GM23248 (cell line): ENCODE data around the gene ZNF205. TPM values are rescaled to one million over a fixed set of nuclear protein-coding genes. Genes with fewer than 3 reads are reported as not detected.

ENCODE experiments used
- DNase-seq: peaks from one replicate; pipeline ENCODE4 v3.0.0-alpha.2; 2015
- H2AFZ ChIP-seq: fragments of 200-600 bp; sonication (generic); 2 replicates; pipeline ENCODE4 v1.6.1; 2016; ENCODE audit warnings: antibody characterized with exemption
- H3F3A ChIP-seq: fragments of 200-600 bp; sonication (generic); 2 replicates; pipeline ENCODE4 v1.6.1; 2016; ENCODE audit warnings: mild to moderate bottlenecking, antibody characterized with exemption, mixed run types; ENCODE audit not compliant: insufficient read depth
- H3K27ac ChIP-seq: fragments of 200-600 bp; sonication (generic); 2 replicates; pipeline ENCODE4 v1.5.1; 2016; ENCODE audit warnings: mild to moderate bottlenecking
- H3K27me3 ChIP-seq: fragments of 200-600 bp; sonication (generic); replicated peaks from 2 replicates; pipeline ENCODE4 v1.6.1; 2016; ENCODE audit warnings: mild to moderate bottlenecking; ENCODE audit not compliant: insufficient read depth
- H3K36me3 ChIP-seq: fragments of 200-600 bp; sonication (generic); 2 replicates; pipeline ENCODE4 v1.6.1; 2016; ENCODE audit warnings: low read depth, mild to moderate bottlenecking
- H3K4me1 ChIP-seq: fragments of 200-600 bp; sonication (generic); 2 replicates; pipeline ENCODE4 v1.6.1; 2016; ENCODE audit warnings: mild to moderate bottlenecking; ENCODE audit not compliant: insufficient read depth
- H3K4me2 ChIP-seq: fragments of 200-600 bp; sonication (generic); one replicate; pipeline ENCODE4 v1.6.1; 2016; ENCODE audit warnings: mild to moderate bottlenecking; ENCODE audit not compliant: unreplicated experiment
- H3K4me3 ChIP-seq: fragments of 200-600 bp; sonication (generic); 2 replicates; pipeline ENCODE4 v1.5.1; 2016; ENCODE audit warnings: mild to moderate bottlenecking
- H3K79me2 ChIP-seq: fragments of 200-600 bp; sonication (generic); 2 replicates; pipeline ENCODE4 v1.6.1; 2016; ENCODE audit warnings: mild to moderate bottlenecking; ENCODE audit not compliant: insufficient read depth
- H3K9ac ChIP-seq: fragments of 200-600 bp; sonication (generic); 2 replicates; pipeline ENCODE4 v1.6.1; 2016; ENCODE audit warnings: mild to moderate bottlenecking
- H3K9me2 ChIP-seq: fragments of 200-600 bp; sonication (generic); 2 replicates; pipeline ENCODE4 v1.6.1; 2016; ENCODE audit warnings: mixed run types, mild to moderate bottlenecking, moderate library complexity; ENCODE audit not compliant: insufficient read depth
- H3K9me3 ChIP-seq: fragments of 200-600 bp; sonication (generic); one replicate; pipeline ENCODE4 v1.6.1; 2017; ENCODE audit warnings: low read depth
- H4K20me1 ChIP-seq: fragments of 200-600 bp; sonication (generic); 2 replicates; pipeline ENCODE4 v1.6.0; 2016; ENCODE audit not compliant: insufficient read depth
- EZH2 ChIP-seq: fragments of 200-600 bp; sonication (generic); IDR thresholded peaks from 2 replicates; pipeline ENCODE4 v1.6.1; 2018; ENCODE audit warnings: antibody characterized with exemption, mild to moderate bottlenecking; ENCODE audit not compliant: insufficient read depth, poor library complexity, severe bottlenecking
- EZH2phosphoT487 ChIP-seq: fragments of 200-600 bp; sonication (generic); IDR thresholded peaks from 2 replicates; pipeline ENCODE4 v1.6.1; 2018; ENCODE audit warnings: antibody characterized with exemption, moderate library complexity, mild to moderate bottlenecking, low read depth; ENCODE audit not compliant: insufficient read depth
- WGBS, 2 experiments: methylation state at CpG; one replicate each; pipeline ENCODE4 v1.1.6; 2015 to 2017; ENCODE audit warnings: low lambda C conversion rate in 2 of 2, low coverage in 1 of 2; ENCODE audit errors: missing lambda C conversion rate in 2 of 2; 5-methylcytosine and 5-hydroxymethylcytosine counted together
- in situ Hi-C: fragments of 300-500 bp; cut with MboI; formaldehyde crosslinking; loops from 2 replicates; pipeline ENCODE4 v1.15.0; 2020
- polyA plus RNA-seq: library from polyadenylated mRNA; unstranded; fragments of >200 nt; fragmentation: Nextera tagmentation; extraction: Ambion mirVana; gene quantifications from 2 replicates; pipeline ENCODE4 v1.2.1, GENCODE V29; 2016
- total RNA-seq: library from RNA; depleted of rRNA; stranded (reverse); fragments of >200 nt; shearing (Covaris generic); gene quantifications from 2 replicates; pipeline ENCODE4 v1.2.3, GENCODE V29; 2014

ZNF205 gene
- total and polyA plus RNA-seq, 2 experiments from 2014 or later: 4.4 to 14.6 TPM

DNA sequence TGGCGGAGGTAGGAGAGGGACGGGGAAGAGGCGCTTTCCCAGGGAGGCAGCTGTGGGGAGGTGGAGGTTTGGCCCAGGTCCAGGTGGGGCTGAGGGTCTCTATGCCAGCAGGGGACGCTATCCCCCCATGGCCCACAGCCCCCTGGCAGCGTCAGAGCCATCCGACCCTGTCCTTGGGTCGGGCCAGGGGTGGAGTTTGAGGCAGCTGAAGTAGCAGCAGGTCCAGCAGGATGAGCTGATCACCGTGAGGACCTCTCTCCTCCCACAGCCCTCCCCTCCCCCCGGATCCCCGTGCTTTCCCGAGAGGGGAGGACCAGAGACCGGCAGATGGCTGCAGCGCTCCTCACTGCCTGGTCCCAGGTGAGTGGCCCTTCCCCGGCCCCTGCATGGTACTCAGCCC is 3.2 kb downstream of the ZNF205 start:
- Histone ChIP-seq H3K4me3 (no peak overlapping the region), H3K9me3 (no peaks in the 10 kb centered on the region), H3K9ac (no peak overlapping the region), H2AFZ (no peak overlapping the region), H3K79me2 (peaks cover 17% of the 10 kb centered on the region), H3F3A (no peaks in the 10 kb centered on the region), H3K27me3 (no peaks in the 10 kb centered on the region), H4K20me1 (no peaks in the 10 kb centered on the region), H3K4me2 (no peak overlapping the region), H3K27ac (no peak overlapping the region), H3K4me1 (0 out of 2 replicates have a peak, but pooled peaks cover 3% of the 10 kb centered on the region), H3K36me3 (no peaks in the 10 kb centered on the region), H3K9me2 (no peaks in the 10 kb centered on the region)
- DNase-seq: no peak
- in situ Hi-C loops: no loop called here
- TF ChIP-seq EZH2phosphoT487 (no peak), EZH2 (no peak)
- 54 to 70% methylated on average over 13 to 14 of the region's 14 CpGs for WGBS, 2 experiments

DNA sequence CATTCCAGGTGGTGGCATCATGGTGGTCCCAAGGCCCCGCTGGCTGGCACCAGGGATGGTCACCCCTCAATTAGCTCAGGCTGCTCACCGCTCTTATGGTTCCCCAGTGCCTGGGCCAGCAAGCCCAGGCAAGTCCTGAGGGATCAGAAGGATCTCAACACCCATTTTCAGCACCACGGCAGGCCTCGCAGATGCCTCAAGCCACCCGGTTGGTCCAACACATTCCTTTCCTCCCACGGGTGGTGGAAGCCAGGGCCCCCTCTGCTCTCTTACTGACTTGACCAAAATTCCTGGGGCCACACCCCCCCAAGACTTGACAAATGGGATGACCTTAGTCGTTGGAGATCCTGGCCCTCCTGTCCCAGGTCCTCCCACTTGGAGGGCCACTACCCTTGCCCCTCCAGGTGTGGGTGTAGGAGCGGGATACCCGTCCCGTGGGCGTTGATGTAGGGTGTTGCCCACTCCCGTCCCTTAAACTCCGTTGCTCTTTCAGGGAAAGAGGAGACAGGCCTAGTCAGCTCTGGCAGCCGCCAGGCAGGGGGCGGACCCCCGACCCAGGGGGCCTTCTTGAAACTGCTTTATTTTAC is 5.9 kb downstream of the ZNF205 start:
- Histone ChIP-seq H4K20me1 (no peaks in the 10 kb centered on the region), H3F3A (no peaks in the 10 kb centered on the region), H3K79me2 (peaks cover 9% of the 10 kb centered on the region), H3K9me2 (no peaks in the 10 kb centered on the region), H2AFZ (no peak overlapping the region), H3K9ac (no peak overlapping the region), H3K36me3 (no peaks in the 10 kb centered on the region), H3K9me3 (no peaks in the 10 kb centered on the region), H3K4me1 (0 out of 2 replicates have a peak, but pooled peaks cover 2% of the 10 kb centered on the region), H3K27ac (no peak overlapping the region), H3K27me3 (no peaks in the 10 kb centered on the region), H3K4me3 (no peak overlapping the region), H3K4me2 (no peak overlapping the region)
- in situ Hi-C loops: no loop called here
- WGBS, 2 experiments: 87 to 89% methylated on average over 16 of the region's 16 CpGs
- DNase-seq: no peak
- TF ChIP-seq EZH2phosphoT487 (no peak), EZH2 (no peak)

DNA sequence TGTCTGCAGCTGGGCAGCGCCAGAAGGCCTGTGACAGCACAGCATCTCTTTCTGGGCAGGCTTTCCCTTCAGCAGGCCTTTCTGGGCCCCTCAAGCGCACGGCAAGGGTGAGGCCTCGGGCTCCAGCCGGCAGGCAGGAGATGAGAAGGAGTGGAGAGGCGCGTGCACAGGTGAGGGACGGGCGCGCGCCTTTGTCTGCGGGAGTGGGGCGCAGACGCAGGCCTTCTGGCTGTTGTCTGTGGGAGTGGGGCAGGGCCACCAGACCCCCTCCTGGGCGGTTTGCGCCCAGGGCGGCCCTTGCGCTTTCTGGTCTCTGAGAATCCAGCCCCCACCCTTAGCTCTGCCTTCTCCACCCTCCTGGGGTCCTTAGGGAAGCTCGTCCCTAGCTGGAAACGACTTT is 6.5 kb downstream of the ZNF205 start:
- no peak overlapping the region for H3K4me2 ChIP-seq
- H3K4me3 ChIP-seq: no peak overlapping the region
- DNase-seq: no peak
- H4K20me1 ChIP-seq: no peaks in the 10 kb centered on the region
- in situ Hi-C loops: no loop called here
- peaks cover 5% of the 10 kb centered on the region; the same call in 1 of the 2 replicates for H3K4me1 ChIP-seq
- TF ChIP-seq EZH2phosphoT487 (no peak), EZH2 (no peak)
- 94 to 95% methylated on average over 20 of the region's 20 CpGs for WGBS, 2 experiments
- no peaks in the 10 kb centered on the region for H3F3A ChIP-seq
- H3K36me3 ChIP-seq: no peaks in the 10 kb centered on the region
- H3K9ac ChIP-seq: no peak overlapping the region
- H3K9me2 ChIP-seq: no peaks in the 10 kb centered on the region
- 0 out of 2 replicates have a peak, but pooled peaks cover 5% of the 10 kb centered on the region for H3K79me2 ChIP-seq
- H2AFZ ChIP-seq: no peak overlapping the region
- no peak overlapping the region for H3K27ac ChIP-seq
- H3K27me3 ChIP-seq: no peaks in the 10 kb centered on the region
- H3K9me3 ChIP-seq: no peaks in the 10 kb centered on the region

DNA sequence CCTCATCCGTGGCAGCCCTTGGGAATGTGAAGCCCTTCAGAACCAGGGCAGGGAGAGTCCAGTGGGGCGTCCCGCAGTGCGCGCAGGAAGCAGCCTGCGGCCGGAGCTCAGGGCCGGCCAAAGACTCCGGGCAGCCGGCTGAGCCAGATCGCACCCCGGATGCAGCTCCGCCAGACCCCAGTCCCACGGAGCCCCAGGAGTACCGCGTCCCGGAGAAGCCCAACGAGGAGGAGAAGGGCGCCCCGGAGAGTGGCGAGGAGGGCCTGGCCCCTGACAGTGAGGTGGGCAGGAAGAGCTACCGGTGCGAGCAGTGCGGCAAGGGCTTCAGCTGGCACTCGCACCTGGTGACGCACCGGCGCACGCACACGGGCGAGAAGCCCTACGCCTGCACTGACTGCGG is 6.9 kb downstream of the ZNF205 start:
- TF ChIP-seq EZH2phosphoT487 (no peak), EZH2 (no peak)
- Histone ChIP-seq H2AFZ (no peak overlapping the region), H3F3A (no peaks in the 10 kb centered on the region), H3K4me2 (no peak overlapping the region), H3K9me2 (no peaks in the 10 kb centered on the region), H3K27me3 (no peaks in the 10 kb centered on the region), H3K79me2 (0 out of 2 replicates have a peak, but pooled peaks cover under 1% of the 10 kb centered on the region), H3K36me3 (no peaks in the 10 kb centered on the region), H4K20me1 (no peaks in the 10 kb centered on the region), H3K27ac (no peak overlapping the region), H3K4me1 (peaks cover 5% of the 10 kb centered on the region; the same call in 1 of the 2 replicates), H3K4me3 (no peak overlapping the region), H3K9me3 (no peaks in the 10 kb centered on the region), H3K9ac (no peak overlapping the region)
- 94 to 96% methylated on average over 31 to 33 of the region's 33 CpGs for WGBS, 2 experiments
- in situ Hi-C loops: no loop called here
- DNase-seq: no peak
